ENCODE results near the gene DAW1. TPM values are rescaled to one million over a fixed set of nuclear protein-coding genes. Genes with fewer than 3 reads are reported as not detected.

The DAW1 gene
- total RNA-seq, 1 experiment from 2014 or later: 0.37 TPM

DNA sequence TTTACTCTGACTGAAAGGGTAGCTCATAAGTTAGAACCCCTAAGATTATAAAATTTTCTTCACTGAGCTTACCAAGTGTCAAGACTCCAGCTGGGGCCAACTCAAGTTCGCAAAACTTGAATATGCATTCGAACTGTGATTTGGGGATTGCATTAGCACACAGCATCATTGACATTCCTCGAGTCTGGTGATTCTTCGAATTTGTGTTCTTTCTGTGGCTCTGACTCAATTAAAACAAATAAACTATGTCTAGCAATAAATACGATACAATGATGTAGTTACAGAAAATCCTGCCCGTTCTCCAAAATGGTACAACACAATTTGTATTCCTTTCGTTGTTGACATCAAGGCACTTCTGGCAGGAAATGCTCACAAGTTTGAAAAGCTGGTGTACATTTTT, 46.7 kb upstream of the DAW1 start:
- H2BK20ac ChIP-seq (ENCODE audit: low read depth, low read length, poor library complexity, severe bottlenecking): no peak overlapping the region
- no peak overlapping the region for H4K5ac ChIP-seq (ENCODE audit: insufficient read length, low read depth, low read length)
- Mint-ChIP-seq H3K36me3 (ENCODE audit: insufficient read depth in 1 of 3, low read depth in 3 of 3) (no peaks in the 10 kb centered on the region), H3K27ac (no peak overlapping the region), H3K4me3 (no peak overlapping the region), H3K4me1 (peaks cover 3% of the 10 kb centered on the region in 2 experiments; a peak in 2 of 4 replicates), H3K9me3 (no peaks in the 10 kb centered on the region; a peak in 1 of 5 replicates), H3K27me3 (ENCODE audit: low read depth) (no peaks in the 10 kb centered on the region)
- H3K23me2 ChIP-seq (ENCODE audit: insufficient read length, low read depth, low read length, poor library complexity, severe bottlenecking): no peaks in the 10 kb centered on the region
- TF ChIP-seq, protein P1, sequence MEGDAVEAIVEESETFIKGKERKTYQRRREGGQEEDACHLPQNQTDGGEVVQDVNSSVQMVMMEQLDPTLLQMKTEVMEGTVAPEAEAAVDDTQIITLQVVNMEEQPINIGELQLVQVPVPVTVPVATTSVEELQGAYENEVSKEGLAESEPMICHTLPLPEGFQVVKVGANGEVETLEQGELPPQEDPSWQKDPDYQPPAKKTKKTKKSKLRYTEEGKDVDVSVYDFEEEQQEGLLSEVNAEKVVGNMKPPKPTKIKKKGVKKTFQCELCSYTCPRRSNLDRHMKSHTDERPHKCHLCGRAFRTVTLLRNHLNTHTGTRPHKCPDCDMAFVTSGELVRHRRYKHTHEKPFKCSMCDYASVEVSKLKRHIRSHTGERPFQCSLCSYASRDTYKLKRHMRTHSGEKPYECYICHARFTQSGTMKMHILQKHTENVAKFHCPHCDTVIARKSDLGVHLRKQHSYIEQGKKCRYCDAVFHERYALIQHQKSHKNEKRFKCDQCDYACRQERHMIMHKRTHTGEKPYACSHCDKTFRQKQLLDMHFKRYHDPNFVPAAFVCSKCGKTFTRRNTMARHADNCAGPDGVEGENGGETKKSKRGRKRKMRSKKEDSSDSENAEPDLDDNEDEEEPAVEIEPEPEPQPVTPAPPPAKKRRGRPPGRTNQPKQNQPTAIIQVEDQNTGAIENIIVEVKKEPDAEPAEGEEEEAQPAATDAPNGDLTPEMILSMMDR (conservative IDR thresholded peaks at IDR 0.05): no peak
- H3K27ac ChIP-seq (ENCODE audit: insufficient read length, low read depth, low read length): no peak overlapping the region
- H3K27me3 ChIP-seq (ENCODE audit: insufficient read depth, low read length): no peaks in the 10 kb centered on the region
- H4K20me1 ChIP-seq (ENCODE audit: control insufficient read depth, insufficient read depth, insufficient read length): no peaks in the 10 kb centered on the region
- H3K79me2 ChIP-seq (ENCODE audit: insufficient read depth, low read length): no peaks in the 10 kb centered on the region
- H3K9me3 ChIP-seq (ENCODE audit: control insufficient read depth, low read depth, low read length): no peaks in the 10 kb centered on the region
- no peak overlapping the region for H3K14ac ChIP-seq (ENCODE audit: insufficient read depth, low read length)
- no peak overlapping the region for H2BK15ac ChIP-seq (ENCODE audit: low read depth, low read length)
- no peak overlapping the region for H3K18ac ChIP-seq (ENCODE audit: insufficient read length, low read depth, low read length)
- DNase-seq: no peak
- H3K4me2 ChIP-seq (ENCODE audit: insufficient read depth, insufficient read length, low read length): no peak overlapping the region
- no peaks in the 10 kb centered on the region for H3K79me1 ChIP-seq (ENCODE audit: insufficient read depth, low read depth, low read length, poor library complexity, severe bottlenecking)
- no peaks in the 10 kb centered on the region for H3K4me1 ChIP-seq (ENCODE audit: insufficient read depth, low read length)
- no peak overlapping the region for H3T11ph ChIP-seq (ENCODE audit: low read length)
- H2BK5ac ChIP-seq (ENCODE audit: insufficient read length, low read length): no peak overlapping the region
- WGBS (ENCODE audit: extremely low coverage, insufficient read length, low lambda C conversion rate): no CpG with 5 or more reads among the region's 7 CpGs
- H3K56ac ChIP-seq (ENCODE audit: insufficient read length, low read depth, low read length): no peak overlapping the region
- no peak overlapping the region for H3K4ac ChIP-seq (ENCODE audit: low read depth, low read length)
- no peak overlapping the region for H2AFZ ChIP-seq (ENCODE audit: low read length)
- no peak overlapping the region for H2AK5ac ChIP-seq (ENCODE audit: insufficient read length, low read length)
- H4K91ac ChIP-seq (ENCODE audit: insufficient read length, low read depth, low read length): no peak overlapping the region
- H4K8ac ChIP-seq (replicated peaks; ENCODE audit: insufficient read length, low read depth, low read length): no peak overlapping the region
- no peak overlapping the region for H2BK120ac ChIP-seq (ENCODE audit: low read depth, low read length, poor library complexity, severe bottlenecking)
- no peak overlapping the region for H2BK12ac ChIP-seq (ENCODE audit: insufficient read length, low read depth, low read length)
- H3K23ac ChIP-seq (ENCODE audit: insufficient read length, low read depth, low read length): no peak overlapping the region
- H3K9ac ChIP-seq (ENCODE audit: extremely low read depth, insufficient read length, low read length): no peak overlapping the region

All from H9 (cell line).